HFFc6 (cell line): ENCODE measurements around the gene KATNBL1. TPM values are rescaled to one million over a fixed set of nuclear protein-coding genes. Genes with fewer than 3 reads are reported as not detected.
A peak's percentile ranks its signal among the peaks of the same experiment; 100 is the strongest.

Experiments used
- DNase-seq: peaks from one replicate; pipeline ENCODE4 v3.0.0-alpha.2; 2018
- H3K27ac Mint-ChIP-seq: 2 replicates; pipeline ENCODE4 v1.8.0; 2020; ENCODE audit warnings: mild to moderate bottlenecking, mixed read lengths
- H3K27me3 Mint-ChIP-seq: 2 replicates; pipeline ENCODE4 v1.8.0; 2021; ENCODE audit warnings: mild to moderate bottlenecking, moderate library complexity, mixed read lengths; ENCODE audit not compliant: insufficient read depth
- H3K36me3 Mint-ChIP-seq: 2 replicates; pipeline ENCODE4 v1.8.0; 2021; ENCODE audit warnings: low read depth, mixed read lengths
- H3K4me1 Mint-ChIP-seq: 2 replicates; pipeline ENCODE4 v1.8.0; 2020; ENCODE audit warnings: low read depth, mixed read lengths
- H3K4me3 Mint-ChIP-seq: 2 replicates; pipeline ENCODE4 v1.8.0; 2020; ENCODE audit warnings: mild to moderate bottlenecking, moderate library complexity, mixed read lengths
- H3K9me3 Mint-ChIP-seq: 2 replicates; pipeline ENCODE4 v1.8.0; 2020; ENCODE audit warnings: mild to moderate bottlenecking, mixed read lengths
- total RNA-seq, 6 experiments: library from RNA; stranded (reverse); fragmentation: NEBNext Ultra II Directional; extraction: Animal tissue kit (Norgen Biotek cat#: 25700); gene quantifications; 2 replicates in 1 of 6; 3 replicates in 5 of 6; pipeline ENCODE4 v1.2.3, GENCODE V29; 2021
- TF ChIP-seq, protein P1 (sequence below): fragments of 200-600 bp; sonication (generic); IDR thresholded peaks from 2 replicates; pipeline ENCODE4 v1.5.0; 2021; ENCODE audit warnings: antibody characterized with exemption, mild to moderate bottlenecking

Gene KATNBL1
- total RNA-seq, 6 experiments from 2014 or later = 27.2 to 37.1 (median 29.7) TPM

DNA sequence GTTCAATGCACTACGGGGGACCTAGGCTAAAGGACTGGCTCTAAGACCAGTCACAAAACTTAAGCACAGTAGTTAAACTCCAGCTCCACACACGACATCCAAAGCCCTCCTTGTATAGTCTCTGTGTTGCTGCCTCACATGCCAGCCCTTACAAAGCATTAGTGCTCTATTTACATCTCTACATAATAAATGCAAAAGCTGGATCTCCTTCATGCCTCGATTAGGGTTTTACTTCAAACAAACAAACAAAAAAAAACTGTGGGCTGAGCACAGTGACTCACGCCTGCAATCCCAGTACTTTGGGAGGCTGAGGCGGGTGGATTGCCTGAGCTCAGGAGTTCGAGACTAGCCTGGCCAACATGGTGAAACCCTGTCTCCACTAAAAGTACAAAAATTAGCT is 98.4 kb downstream of the KATNBL1 start:
- H3K4me3 Mint-ChIP-seq = no peak overlapping the region

GRCh38 chr15:34109797-34110663 is 99.9 kb downstream of the KATNBL1 start:
- H3K27me3 Mint-ChIP-seq = no peaks in the 10 kb centered on the region; the same call in 1 of the 2 replicates
- H3K4me1 Mint-ChIP-seq = peaks cover 6% of the 10 kb centered on the region; the same call in 1 of the 2 replicates
- TF ChIP-seq, protein P1, sequence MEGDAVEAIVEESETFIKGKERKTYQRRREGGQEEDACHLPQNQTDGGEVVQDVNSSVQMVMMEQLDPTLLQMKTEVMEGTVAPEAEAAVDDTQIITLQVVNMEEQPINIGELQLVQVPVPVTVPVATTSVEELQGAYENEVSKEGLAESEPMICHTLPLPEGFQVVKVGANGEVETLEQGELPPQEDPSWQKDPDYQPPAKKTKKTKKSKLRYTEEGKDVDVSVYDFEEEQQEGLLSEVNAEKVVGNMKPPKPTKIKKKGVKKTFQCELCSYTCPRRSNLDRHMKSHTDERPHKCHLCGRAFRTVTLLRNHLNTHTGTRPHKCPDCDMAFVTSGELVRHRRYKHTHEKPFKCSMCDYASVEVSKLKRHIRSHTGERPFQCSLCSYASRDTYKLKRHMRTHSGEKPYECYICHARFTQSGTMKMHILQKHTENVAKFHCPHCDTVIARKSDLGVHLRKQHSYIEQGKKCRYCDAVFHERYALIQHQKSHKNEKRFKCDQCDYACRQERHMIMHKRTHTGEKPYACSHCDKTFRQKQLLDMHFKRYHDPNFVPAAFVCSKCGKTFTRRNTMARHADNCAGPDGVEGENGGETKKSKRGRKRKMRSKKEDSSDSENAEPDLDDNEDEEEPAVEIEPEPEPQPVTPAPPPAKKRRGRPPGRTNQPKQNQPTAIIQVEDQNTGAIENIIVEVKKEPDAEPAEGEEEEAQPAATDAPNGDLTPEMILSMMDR = peak; percentile 90
- DNase-seq = peak; percentile 43
- H3K36me3 Mint-ChIP-seq = peaks cover 2% of the 10 kb centered on the region; the same call in 1 of the 2 replicates
- no peak overlapping the region for H3K27ac Mint-ChIP-seq
- H3K9me3 Mint-ChIP-seq = no peaks in the 10 kb centered on the region
- no peak overlapping the region for H3K4me3 Mint-ChIP-seq

More for the DNA sequence above, 98.4 kb downstream of the KATNBL1 start:
- Mint-ChIP-seq H3K27me3 (no peaks in the 10 kb centered on the region), H3K9me3 (no peaks in the 10 kb centered on the region), H3K27ac (no peak overlapping the region), H3K4me1 (peaks cover 6% of the 10 kb centered on the region; the same call in 1 of the 2 replicates), H3K36me3 (no peaks in the 10 kb centered on the region)
- TF ChIP-seq, protein P1 = no peak
- no peak for DNase-seq

DNA sequence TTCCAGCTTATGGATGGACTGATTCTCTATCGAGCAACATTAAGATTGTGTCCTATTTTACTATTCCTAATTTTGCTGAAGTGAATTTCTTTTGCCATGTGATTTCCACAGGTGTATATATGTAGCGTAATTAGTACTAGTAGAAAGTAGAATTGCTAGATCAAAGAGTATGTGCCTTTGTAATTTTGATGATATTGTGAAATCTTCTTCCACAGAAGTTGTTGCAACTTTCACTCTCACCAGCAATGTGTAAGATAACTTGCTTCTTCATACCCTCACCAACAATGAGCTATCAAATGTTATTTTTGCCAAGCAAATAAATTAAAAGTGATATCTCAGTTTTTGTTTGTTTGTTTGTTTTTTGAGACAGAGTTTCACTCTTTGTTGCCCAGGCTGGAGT is 102.6 kb downstream of the KATNBL1 start:
- DNase-seq = no peak
- Mint-ChIP-seq H3K9me3 (no peaks in the 10 kb centered on the region), H3K36me3 (peaks cover 12% of the 10 kb centered on the region; the same call in 1 of the 2 replicates), H3K4me3 (no peak overlapping the region), H3K27me3 (no peaks in the 10 kb centered on the region; the same call in 1 of the 2 replicates), H3K27ac (no peak overlapping the region), H3K4me1 (peaks cover 19% of the 10 kb centered on the region)
- TF ChIP-seq, protein P1 = no peak

- no peak for DNase-seq
- TF ChIP-seq, protein P1 = no peak
- peaks cover 1% of the 10 kb centered on the region for H3K27me3 Mint-ChIP-seq
- peaks cover 12% of the 10 kb centered on the region; the same call in 1 of the 2 replicates for H3K36me3 Mint-ChIP-seq
- no peaks in the 10 kb centered on the region for H3K9me3 Mint-ChIP-seq
- H3K4me1 Mint-ChIP-seq = peaks cover 24% of the 10 kb centered on the region
- H3K27ac Mint-ChIP-seq = no peak overlapping the region
- no peak overlapping the region for H3K4me3 Mint-ChIP-seq
Observed at GRCh38 chr15:34106423-34106822, 103.5 kb downstream of the KATNBL1 start.

GRCh38 chr15:34102175-34102925 is 107.5 kb downstream of the KATNBL1 start:
- peak overlapping the region; percentile 99 for H3K27ac Mint-ChIP-seq
- TF ChIP-seq, protein P1 = no peak
- peaks cover 35% of the 10 kb centered on the region for H3K4me1 Mint-ChIP-seq
- H3K27me3 Mint-ChIP-seq = peaks cover 2% of the 10 kb centered on the region
- peaks cover 12% of the 10 kb centered on the region; the same call in 1 of the 2 replicates for H3K36me3 Mint-ChIP-seq
- no peak for DNase-seq
- H3K9me3 Mint-ChIP-seq = no peaks in the 10 kb centered on the region
- H3K4me3 Mint-ChIP-seq = peak overlapping the region; percentile 100
